Ramos (cell line): ENCODE results near the gene SLMAP.

Source experiments
- in situ Hi-C: fragments of 300-500 bp; cut with MboI; formaldehyde crosslinking; loops from one replicate; pipeline ENCODE4 v1.14.3; 2022; ENCODE audit warnings: low sequenced_read_pairs; ENCODE audit not compliant: unreplicated experiment

Gene SLMAP, protein sequence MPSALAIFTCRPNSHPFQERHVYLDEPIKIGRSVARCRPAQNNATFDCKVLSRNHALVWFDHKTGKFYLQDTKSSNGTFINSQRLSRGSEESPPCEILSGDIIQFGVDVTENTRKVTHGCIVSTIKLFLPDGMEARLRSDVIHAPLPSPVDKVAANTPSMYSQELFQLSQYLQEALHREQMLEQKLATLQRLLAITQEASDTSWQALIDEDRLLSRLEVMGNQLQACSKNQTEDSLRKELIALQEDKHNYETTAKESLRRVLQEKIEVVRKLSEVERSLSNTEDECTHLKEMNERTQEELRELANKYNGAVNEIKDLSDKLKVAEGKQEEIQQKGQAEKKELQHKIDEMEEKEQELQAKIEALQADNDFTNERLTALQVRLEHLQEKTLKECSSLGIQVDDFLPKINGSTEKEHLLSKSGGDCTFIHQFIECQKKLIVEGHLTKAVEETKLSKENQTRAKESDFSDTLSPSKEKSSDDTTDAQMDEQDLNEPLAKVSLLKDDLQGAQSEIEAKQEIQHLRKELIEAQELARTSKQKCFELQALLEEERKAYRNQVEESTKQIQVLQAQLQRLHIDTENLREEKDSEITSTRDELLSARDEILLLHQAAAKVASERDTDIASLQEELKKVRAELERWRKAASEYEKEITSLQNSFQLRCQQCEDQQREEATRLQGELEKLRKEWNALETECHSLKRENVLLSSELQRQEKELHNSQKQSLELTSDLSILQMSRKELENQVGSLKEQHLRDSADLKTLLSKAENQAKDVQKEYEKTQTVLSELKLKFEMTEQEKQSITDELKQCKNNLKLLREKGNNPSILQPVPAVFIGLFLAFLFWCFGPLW

DNA sequence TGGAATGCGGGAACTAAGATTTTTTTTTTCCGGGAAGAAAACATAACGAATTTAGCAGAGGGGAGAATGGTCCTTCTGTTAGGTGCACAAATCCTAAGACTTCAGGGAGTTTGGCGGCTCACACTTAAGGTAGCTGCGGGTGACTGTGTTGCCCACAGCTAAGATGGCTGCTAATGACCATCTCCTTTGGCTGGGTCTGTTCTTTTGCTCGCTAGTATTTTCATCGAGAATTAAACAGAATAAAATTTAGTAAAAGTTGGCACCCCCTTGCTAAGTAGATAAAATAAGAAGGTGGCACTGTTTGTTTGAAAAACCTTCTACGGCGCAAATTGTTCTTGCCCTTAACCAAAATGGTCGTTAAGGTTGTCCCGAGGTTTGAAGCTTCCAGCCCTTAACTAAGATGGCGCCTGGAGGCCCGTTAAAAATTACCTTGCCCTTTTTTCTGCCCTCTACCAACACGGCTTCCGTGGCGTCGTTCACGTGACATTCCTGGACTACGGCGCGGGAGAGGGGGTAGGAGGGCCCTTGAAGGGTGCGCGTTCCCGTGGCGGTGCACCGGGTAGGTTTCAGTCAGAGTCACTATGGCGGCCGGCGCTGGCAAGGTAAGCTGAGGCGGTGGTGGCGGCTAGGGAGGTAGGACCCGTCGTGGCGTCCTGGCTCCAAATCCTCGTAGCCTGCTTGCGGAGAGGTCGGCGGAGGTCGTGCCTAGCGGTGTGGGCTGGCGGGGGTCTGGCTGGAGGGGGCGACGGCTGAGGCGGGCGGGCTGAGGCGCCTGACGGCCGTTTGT, at the start of gene SLMAP:
Gene SLMAP, plus strand, starts transcription at position 569 of the 787 bp plus-strand sequence. CDS start 1,343 bp downstream, outside the sequence.
- in situ Hi-C loops = no loop called here

DNA sequence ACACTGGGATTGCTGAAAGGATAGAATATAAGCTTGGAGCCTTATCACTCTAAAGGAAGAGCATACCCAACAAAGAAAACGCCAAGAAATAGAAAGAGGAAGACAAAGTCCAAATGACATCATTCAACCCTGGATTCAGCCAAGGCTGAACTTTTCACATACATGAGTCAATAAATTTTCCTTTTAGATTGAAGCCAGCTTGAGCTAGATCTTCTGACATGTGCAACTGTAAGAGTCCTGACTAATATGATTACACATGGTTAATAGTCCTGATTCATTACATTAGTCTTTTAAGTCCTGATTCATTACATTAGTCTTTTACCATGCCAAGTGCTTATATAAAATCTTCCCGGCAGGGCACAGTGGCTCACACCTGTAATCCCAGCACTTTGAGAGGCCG, 49.6 kb upstream of the SLMAP start:
- in situ Hi-C loops = no loop called here

DNA sequence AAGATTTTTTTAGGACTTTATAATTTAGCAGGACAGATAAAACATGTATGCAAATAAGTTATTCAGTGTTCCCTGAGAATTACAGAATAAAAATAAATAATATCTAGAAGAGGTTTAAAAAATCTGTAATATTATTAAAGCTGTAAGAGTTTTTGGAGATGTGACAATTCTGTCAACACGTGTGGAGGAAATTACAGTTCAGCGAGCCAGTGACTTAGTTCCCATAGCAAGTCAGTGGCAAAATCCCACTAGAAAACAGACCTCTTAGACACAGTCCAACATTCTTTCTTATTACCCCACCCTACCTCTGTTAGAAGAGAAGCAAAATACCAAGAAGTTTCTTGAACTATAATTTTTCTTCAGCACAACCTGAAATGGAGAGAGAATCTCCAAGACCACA, 47.1 kb upstream of the SLMAP start:
- in situ Hi-C loops = no loop called here

DNA sequence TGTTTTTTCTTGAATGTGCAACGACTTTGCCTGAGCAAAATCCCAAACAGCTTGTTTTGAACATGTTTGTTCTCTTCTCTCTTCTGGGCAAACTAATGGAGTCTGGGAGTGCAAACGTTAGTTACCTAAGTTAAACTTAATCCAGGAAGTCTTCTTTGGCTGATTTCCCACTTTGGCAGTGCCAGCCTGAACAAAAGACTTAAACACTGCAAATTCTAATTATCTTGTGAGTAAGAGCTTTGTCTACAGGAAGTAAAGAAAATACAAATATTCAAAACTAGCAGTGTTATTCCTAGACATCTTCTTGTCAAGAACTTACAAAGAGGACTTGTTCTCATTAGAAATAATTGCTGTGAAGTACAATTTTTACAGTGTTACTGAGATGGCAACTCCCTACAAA, 46.5 kb upstream of the SLMAP start:
- in situ Hi-C loops = no loop called here

DNA sequence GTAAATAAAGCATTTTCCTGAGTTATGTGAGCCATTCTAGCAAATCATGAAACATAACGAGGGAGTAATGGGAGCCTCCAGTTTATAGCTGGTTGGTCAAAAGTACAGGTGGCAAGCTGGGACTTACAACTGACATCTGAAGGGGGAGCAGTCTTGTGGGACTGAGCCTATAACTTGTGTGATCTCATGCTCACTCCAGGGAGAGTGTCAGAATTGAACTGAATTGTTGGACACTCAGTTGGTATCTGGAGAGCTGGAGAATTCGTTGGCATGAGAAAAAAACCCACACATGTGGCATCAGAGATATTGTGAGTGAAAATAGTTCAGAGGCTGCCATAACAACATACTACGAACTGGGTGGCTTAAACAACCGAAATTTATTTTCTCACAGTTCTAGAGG, 40.4 kb upstream of the SLMAP start:
- in situ Hi-C loops = no loop called here

DNA sequence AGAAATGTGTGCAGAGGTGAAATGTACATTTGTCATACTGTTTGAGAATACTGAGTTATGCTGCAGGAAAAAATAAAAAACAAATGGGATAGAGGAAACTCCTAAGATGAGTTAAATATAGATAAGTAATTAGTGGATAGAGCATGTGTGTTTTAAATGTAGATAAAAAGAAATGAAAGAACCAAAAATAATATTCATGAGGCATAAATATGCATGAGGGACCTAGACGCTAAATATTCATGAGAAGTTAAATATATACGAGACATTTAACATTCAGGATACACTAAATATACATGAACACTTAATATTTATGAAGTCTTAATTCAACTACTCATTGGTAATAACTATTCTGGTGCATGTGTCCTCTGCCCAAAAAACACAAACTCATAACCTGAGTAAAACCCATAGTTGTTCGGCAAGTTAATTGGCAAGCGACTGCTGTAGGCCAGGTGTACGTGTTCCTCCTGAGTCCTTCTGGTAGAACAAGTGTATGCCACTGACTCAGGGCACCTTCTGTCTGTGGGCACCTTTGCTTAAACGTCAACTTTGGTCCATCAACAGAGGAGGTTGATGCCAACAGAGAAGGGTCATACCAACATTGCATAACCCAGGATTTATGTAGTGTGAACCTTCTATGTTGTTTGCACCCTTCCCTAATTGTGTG, 38.8 kb upstream of the SLMAP start:
- in situ Hi-C loops = no loop called here

DNA sequence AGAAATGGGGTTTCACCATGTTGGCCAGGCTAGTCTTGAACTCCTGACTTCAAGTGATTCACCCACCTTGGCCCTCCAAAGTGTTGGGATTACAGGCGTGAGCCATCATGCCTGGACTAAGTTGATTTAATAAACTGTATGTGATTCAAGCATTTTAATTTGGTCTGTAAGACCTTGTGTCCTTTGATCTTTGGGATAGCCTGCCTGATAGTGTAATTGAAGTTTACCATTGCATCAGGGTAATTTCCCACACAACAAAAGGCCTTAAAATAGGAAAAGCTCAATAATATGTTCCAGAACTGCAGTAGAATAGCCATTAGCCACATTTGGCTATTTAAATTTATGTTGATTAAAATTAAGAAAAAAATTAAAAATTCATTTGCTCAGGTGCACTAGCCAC, 38.0 kb upstream of the SLMAP start:
- in situ Hi-C loops = no loop called here

DNA sequence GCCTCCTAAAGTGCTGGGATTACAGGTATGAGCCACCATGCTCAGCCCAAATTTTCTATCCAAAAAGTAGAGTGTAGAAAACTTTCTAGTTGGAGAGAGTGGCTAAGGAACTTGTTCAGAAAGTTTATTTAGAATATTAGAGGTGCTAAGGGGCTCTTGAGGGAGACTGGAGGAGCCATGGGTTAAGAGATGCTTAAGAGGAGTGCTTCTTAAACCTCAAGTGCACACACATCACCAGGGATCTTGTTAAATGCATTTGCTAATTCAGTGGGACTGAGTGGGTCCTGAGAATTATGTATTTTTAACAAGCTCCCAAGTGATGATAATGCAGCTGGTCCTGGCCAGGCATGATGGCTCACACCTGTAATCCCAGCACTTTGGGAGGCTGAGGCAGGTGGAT, 29.7 kb upstream of the SLMAP start:
- in situ Hi-C loops = no loop called here

DNA sequence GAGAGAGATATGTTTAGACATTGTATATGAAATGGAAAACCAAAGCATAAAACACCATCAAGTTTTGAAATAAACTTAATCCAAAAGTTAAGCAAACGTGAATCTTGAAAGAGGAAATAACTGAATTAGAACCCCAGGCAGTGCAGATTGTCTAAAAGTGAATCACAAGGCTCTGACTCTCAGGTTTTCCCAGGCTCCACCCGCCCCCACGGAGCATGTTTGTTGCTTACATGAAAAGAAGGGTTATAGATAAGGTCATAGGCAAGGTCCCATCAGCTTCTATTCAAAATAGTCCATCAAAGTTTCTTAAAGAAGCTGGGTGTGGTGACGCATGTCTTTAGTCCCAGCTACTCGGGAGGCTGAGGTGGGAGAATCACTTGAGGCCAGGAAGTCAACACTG, 29.0 kb upstream of the SLMAP start:
- in situ Hi-C loops = no loop called here

DNA sequence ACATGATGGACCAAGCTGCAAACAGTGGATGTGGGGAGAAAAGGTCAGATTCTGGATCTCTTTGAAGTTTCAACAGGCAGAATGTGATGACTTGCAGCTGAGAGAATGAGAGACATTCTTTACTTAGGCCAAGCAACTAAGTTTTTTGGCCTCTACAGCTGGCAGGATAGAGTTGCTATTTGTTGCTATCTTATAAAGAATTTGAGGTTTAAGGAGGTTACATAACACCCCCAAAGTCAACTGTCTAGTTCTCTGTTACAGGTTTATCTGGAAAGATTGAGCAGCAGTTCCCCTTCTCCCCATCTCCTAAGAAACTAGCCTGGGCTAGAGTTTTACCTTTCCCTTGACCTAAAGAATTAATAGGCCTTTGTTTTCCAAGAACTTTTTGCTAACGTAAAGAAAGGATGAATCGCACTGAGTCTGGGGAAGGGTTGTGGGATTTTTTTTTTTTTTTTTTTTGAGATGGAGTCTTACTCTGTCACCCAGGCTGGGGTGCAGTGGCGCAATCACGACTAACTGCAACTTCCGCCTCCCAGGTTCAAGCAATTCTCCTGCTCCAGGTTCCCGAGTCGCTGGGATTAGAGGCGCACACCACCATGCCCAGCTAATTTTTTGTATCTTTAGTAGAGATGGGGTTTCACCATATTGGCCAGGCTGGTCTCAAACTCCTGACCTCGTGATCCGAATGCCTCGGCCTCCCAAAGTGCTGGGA, 26.6 kb upstream of the SLMAP start:
- in situ Hi-C loops = no loop called here

DNA sequence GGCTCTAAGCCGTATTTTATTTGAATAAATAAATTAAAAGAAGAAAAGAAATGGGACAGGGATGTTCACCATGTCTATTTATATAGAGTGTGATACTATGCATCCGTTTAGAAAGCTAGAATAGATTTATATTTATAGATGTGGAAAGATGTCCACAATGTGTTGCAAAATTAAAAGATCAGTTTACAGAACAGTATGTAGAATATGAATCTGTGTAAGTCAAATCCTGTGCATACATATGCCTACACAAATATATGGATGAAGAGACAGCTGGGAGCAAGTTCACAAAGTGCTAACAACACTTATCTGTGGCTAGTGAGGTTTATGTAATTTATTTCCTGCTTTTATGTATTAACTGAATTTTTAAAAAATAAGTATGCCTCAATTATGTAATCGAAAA, 25.4 kb upstream of the SLMAP start:
- in situ Hi-C loops = no loop called here

DNA sequence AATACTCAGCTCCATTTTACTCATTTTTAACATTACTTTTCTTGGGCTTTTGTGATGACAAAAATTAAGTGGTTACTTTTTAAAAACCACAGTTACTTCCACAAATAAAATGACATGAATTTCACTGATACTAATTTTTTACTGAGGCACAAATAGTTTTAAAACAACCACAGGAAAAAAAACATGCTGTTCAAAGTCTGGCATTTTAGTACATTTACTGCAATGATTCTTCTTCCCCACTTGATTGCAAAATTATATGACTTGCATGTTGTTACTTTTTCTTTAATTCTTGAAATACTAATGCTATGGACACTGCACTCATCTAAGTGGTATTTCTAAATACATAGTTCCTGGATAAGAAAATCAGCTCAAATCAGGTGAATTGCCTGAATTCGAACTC, 24.8 kb upstream of the SLMAP start:
- in situ Hi-C loops = no loop called here

DNA sequence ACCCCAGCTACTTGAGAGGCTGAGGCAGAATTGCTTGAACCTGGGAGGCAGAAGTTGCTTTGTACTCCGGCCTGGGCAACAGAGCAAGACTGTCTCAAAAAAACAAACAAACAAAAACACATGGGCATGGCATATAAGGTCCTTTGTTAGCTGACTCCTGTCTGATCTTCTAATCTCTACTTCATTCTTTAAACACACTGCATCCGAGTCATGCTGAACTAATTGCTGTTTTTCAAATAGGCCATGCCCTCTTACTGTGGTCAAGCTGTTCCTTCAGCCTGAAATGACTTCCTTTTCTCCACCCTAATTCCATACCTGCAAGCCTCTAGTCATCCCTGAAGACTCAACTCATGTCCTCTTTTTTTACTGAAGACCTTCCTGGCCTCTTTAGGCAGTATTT, 22.3 kb upstream of the SLMAP start:
- in situ Hi-C loops = no loop called here

DNA sequence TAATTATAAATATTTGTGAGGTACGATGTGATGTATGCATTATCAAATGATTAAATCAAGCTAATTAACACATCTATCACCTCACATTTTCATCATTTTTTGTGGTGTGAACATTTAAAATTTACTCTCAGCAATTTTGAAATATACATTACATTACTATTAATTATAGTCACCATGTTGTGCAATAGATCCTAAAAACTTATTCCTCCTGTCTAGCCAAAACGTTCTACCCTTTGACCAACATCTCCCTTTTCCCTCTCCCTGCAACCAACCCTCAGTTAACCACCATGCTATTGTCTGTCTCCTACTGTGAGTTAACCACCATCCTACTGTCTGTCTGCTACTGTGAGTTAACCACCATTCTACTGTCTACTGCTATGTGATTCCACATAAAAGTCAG, 20.7 kb upstream of the SLMAP start:
- in situ Hi-C loops = no loop called here

DNA sequence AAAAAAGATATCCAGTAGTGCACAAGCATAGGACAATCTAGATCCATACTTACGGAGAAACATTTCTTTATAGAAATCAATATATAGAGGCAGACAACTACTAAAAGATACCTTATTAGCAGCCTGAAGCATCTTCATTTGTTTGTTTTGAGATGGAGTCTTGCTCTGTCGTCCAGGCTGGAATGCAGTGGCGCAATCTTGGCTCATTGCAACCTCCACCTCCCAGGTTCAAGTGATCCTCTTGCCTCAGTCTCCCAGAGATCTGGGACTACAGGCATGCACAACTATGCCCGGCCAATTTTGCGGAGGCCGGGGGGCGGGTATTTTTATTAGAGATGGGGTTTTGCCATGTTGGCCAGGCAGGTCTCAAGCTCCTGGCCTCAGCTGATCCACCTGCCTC, 18.3 kb upstream of the SLMAP start:
- in situ Hi-C loops = no loop called here

DNA sequence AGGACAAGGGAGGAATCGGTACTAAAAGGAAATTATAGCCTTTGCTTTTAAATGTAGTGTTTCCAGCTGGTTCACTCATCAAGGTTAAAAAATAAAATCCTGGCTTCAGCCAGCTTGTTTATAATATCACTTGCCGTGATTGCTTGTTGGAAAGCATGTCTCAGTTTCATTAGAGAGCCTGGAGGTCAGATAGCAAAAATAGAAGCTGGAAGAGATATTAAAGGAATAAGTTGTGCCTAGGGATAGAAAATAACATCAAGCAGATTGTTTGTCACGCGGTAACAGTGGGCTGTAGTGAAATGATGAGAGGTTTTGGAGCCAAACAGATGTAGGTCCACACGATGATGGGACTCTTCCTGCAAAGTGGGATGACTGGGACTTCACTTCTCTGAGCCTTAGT, 17.7 kb upstream of the SLMAP start:
- in situ Hi-C loops = no loop called here

DNA sequence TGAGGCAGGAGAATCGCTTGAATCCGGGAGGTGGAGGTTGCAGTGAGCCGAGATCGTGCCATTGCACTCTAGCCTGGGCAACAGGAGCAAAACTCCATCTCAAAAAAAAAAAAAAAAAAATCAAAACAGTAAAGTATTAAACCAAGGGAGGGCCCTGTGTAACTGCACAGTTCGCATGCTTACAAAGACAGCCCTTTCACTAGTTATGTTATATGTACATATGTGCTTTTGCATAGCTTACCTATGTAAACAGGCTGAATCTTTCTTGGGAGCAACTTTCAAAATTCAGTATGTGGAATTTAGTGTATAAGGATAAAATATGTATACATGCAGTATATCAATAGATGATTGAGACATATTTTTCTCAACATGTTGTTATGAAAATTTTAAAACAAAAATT, 16.1 kb upstream of the SLMAP start:
- in situ Hi-C loops = no loop called here

DNA sequence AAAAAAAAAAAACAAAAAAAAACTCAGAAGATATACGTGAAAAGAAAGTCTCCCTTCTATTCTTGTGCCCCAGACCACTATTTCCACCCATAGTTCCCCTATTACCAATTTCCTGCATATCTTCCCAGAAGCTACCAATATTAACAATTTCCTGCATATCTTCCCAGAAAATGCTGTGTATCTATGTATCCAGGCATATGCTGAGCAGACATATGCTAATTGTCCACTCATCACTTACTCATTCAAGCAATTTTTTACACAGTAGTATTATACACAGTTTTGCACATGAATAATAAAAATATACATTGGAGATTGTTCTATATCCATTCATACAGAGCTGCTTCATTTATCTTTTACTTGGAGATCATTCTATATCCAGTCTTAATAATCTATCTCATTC, 12.6 kb upstream of the SLMAP start:
- in situ Hi-C loops = no loop called here

DNA sequence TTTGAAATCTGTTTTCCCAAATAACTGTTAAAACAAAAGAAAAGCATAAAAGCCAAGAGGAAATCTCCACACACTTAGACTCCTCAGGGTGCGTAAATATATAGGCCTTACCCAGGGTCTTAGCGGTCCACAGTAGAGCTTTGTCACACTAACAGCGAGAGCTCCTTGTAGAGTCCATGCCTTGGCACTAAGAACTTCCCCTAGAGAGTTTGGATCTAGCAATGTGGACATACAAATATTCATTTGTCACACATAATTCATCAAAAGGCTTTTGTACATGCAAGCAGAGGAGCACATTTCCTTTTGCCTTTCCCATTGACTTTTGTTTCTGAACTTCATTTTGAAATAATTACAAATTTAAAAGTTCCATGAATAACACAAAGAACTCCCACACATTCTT, 11.0 kb upstream of the SLMAP start:
- in situ Hi-C loops = no loop called here
